Mammary epithelial cell (primary cell): ENCODE measurements around the gene DHX34.

ENCODE experiments used
- CTCF ChIP-seq, 2 donors: IDR thresholded peaks in 1 of 2; conservative IDR thresholded peaks in 1 of 2; 2 replicates each; pipeline ENCODE4 v1.5.1; 2011 to 2012; ENCODE audit warnings: inconsistent platforms in 2 of 2, low read length in 2 of 2, mild to moderate bottlenecking in 2 of 2, control low read depth in 1 of 2, low read depth in 1 of 2; ENCODE audit not compliant: insufficient read depth in 1 of 2; ENCODE audit errors: extremely low read depth in 1 of 2
- EZH2 ChIP-seq: IDR thresholded peaks from 2 replicates; pipeline ENCODE4 v1.6.1; 2012; ENCODE audit warnings: low read length, inconsistent platforms, borderline replicate concordance

DNA sequence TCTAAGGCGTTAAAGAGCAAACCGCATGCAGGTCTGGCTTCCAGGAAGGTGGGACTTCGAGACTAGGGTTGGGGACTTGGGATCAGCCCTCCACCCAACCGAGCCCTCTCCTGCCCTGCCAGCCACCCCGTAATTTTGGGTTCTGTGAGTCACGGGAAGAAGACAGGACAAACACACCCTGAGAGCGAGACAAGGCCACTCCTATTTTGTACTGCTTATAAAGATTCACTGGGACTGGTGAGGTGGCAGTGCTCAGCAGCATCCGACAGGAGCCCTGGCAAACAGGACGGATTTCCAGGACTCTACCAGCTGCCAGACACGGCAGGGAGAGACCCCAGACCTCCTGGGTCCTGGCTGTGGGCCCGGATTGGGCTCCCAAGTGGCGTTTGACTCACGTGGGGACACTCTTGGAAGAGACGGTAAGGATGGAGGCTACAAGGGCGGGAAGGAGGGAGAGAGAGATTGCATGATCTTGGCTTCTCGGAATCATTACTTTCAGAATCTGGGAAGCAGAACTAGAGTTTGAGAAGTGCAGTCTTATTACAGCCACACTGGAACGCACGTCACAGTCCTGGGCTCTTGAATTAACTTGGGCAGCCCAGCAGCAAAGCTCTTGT lies 17.1 kb upstream of the DHX34 start, which contains the start of gene C5AR2:
- TF ChIP-seq EZH2, result no peak
- TF ChIP-seq CTCF (conservative IDR thresholded peaks at IDR 0.05 in 1 of 2, IDR thresholded peaks at IDR 0.05 in 1 of 2; ENCODE audit: extremely low read depth in 1 of 2, insufficient read depth in 1 of 2, low read depth in 1 of 2, low read length in 2 of 2), result no peak
